ENCODE results near the gene KRT23.

- TF ChIP-seq GATA3 (IDR thresholded peaks at IDR 0.05; ENCODE audit: low read depth, low read length), result no peak
- no peak for TF ChIP-seq GATA2 (IDR thresholded peaks at IDR 0.05; ENCODE audit: low read depth, low read length)
Measured at GRCh38 chr17:40937384-40937819, at the start of gene KRT23.

Measured in SH-SY5Y (cell line).